Motor neuron (in vitro differentiated cells): Measurements from ENCODE around the gene NCF4. TPM values are rescaled to one million over a fixed set of nuclear protein-coding genes. Genes with fewer than 3 reads are reported as not detected.

Source experiments
- ATAC-seq, 8 experiments: fragments of 200-7000 bp; cut with Tn5 transposase; replicated peaks in 6 of 8; 2 replicates each; pipeline ENCODE4 v1.8.0; 2021; ENCODE audit warnings: mild to moderate bottlenecking in 8 of 8, moderate library complexity in 8 of 8
- H3K27ac ChIP-seq, 2 donors: fragments of 250-450 bp; sonication (Bioruptor Pico); 2 replicates each; pipeline ENCODE4 v1.9.0; 2021; ENCODE audit warnings: antibody characterized with exemption in 2 of 2, mild to moderate bottlenecking in 2 of 2, moderate library complexity in 1 of 2
- H3K4me1 ChIP-seq, 2 donors: fragments of 250-450 bp; sonication (Bioruptor Pico); replicated peaks in 1 of 2; 2 replicates each; pipeline ENCODE4 v1.6.1; 2021; ENCODE audit warnings: antibody characterized with exemption in 2 of 2, mild to moderate bottlenecking in 2 of 2, moderate library complexity in 1 of 2
- H3K4me3 ChIP-seq, 5 donors: fragments of 250-450 bp; sonication (Bioruptor Pico); 2 replicates each; pipeline ENCODE4 v1.9.0; 2021; ENCODE audit warnings: antibody characterized with exemption in 5 of 5, mild to moderate bottlenecking in 5 of 5, moderate library complexity in 4 of 5
- WGBS, 10 experiments: fragments of 450-650 bp; shearing (Covaris generic); methylation state at CpG; one replicate each; pipeline ENCODE4 v1.0.0; 2022; 5-methylcytosine and 5-hydroxymethylcytosine counted together
- in situ Hi-C, 9 experiments: fragments of 400-800 bp; cut with MboI; loops; one replicate each; pipeline ENCODE4 v1.15.0; 2021; ENCODE audit warnings: low sequenced_read_pairs in 9 of 9, low pct_unique_long_range_greater_than_20kb in 2 of 9; ENCODE audit not compliant: unreplicated experiment in 9 of 9
- total RNA-seq, 8 experiments: library from RNA; unstranded; fragments of 300-600 nt; gene quantifications; 2 replicates each; pipeline versions ENCODE4 v1.2.3 to v1.2.4, GENCODE V29; 2022

Gene NCF4
- total RNA-seq, 8 experiments from 2014 or later: 0.05 to 0.81 (median 0.21) TPM; not detected in 5

GRCh38 chr22:36860438-36860820, 377 bp upstream of the NCF4 start:
- Histone ChIP-seq H3K27ac (no peak overlapping the region), H3K4me3 (no peak overlapping the region), H3K4me1 (peaks cover 0 to 3% of the 10 kb centered on the region in 2 donors)
- no peak for ATAC-seq
- WGBS, 10 experiments: 80 to 100% (median 100%) methylated on average over 1 to 2 of the region's 2 CpGs; no CpG with 5 or more reads in 7 of the 10 experiments
- in situ Hi-C loops: loop anchor here in 2 of 9 experiments (25.0 kb wide), 2 partner anchors 298 to 323 kb away; partner anchors contain the start of gene EIF3D (in 1 of the 2)

- no peak overlapping the region for H3K4me3 ChIP-seq
- 26 to 91% (median 78%) methylated on average over 1 to 9 of the region's 26 CpGs; no CpG with 5 or more reads in 3 of the 10 experiments for WGBS, 10 experiments
- no peak overlapping the region for H3K27ac ChIP-seq
- in situ Hi-C loops: loop anchor here in 2 of 9 experiments (25.0 kb wide), 2 partner anchors 300 to 325 kb away; partner anchors contain the start of gene EIF3D (in 1 of the 2)
- no peaks in the 10 kb centered on the region for H3K4me1 ChIP-seq
- ATAC-seq: no peak
Observed at GRCh38 chr22:36862251-36863242, 1.7 kb downstream of the NCF4 start.

GRCh38 chr22:36863281-36863680, 2.5 kb downstream of the NCF4 start:
- ATAC-seq: no peak
- Histone ChIP-seq H3K27ac (no peak overlapping the region), H3K4me1 (no peaks in the 10 kb centered on the region), H3K4me3 (no peak overlapping the region)
- in situ Hi-C loops: loop anchor here in 2 of 9 experiments (25.0 kb wide), 2 partner anchors 301 to 326 kb away; partner anchors contain the start of gene EIF3D (in 1 of the 2)
- 53 to 100% (median 81%) methylated on average over 1 to 4 of the region's 11 CpGs; no CpG with 5 or more reads in 6 of the 10 experiments for WGBS, 10 experiments

GRCh38 chr22:36863979-36864378, 3.2 kb downstream of the NCF4 start:
- ATAC-seq: no peak
- no peak overlapping the region for H3K4me3 ChIP-seq
- H3K27ac ChIP-seq: no peak overlapping the region
- in situ Hi-C loops: loop anchor here in 2 of 9 experiments (25.0 kb wide), 2 partner anchors 302 to 327 kb away; partner anchors contain the start of gene EIF3D (in 1 of the 2)
- WGBS, 10 experiments: 39 to 93% (median 72%) methylated on average over 1 to 6 of the region's 6 CpGs; no CpG with 5 or more reads in 1 of the 10 experiments
- H3K4me1 ChIP-seq: no peaks in the 10 kb centered on the region

- no peak for ATAC-seq
- Histone ChIP-seq H3K4me1 (no peaks in the 10 kb centered on the region), H3K4me3 (no peak overlapping the region), H3K27ac (no peak overlapping the region)
- 44 to 84% (median 67%) methylated on average over 1 to 11 of the region's 14 CpGs for WGBS, 10 experiments
- in situ Hi-C loops: loop anchor here in 2 of 9 experiments (25.0 kb wide), 2 partner anchors 302 to 327 kb away; partner anchors contain the start of gene EIF3D (in 1 of the 2)
Observed at GRCh38 chr22:36864454-36865215, 3.8 kb downstream of the NCF4 start.

GRCh38 chr22:36865346-36865745, 4.5 kb downstream of the NCF4 start:
- in situ Hi-C loops: loop anchor here in 2 of 9 experiments (25.0 kb wide), 2 partner anchors 303 to 328 kb away; partner anchors contain the start of gene EIF3D (in 1 of the 2)
- Histone ChIP-seq H3K27ac (no peak overlapping the region), H3K4me1 (no peaks in the 10 kb centered on the region), H3K4me3 (no peak overlapping the region)
- no peak for ATAC-seq
- WGBS, 10 experiments: 0 to 80% (median 41%) methylated on average over 1 to 2 of the region's 13 CpGs; no CpG with 5 or more reads in 6 of the 10 experiments

GRCh38 chr22:36867695-36868094, 6.9 kb downstream of the NCF4 start:
- Histone ChIP-seq H3K4me3 (no peak overlapping the region), H3K27ac (no peak overlapping the region), H3K4me1 (no peaks in the 10 kb centered on the region)
- ATAC-seq: no peak
- 29 to 80% (median 65%) methylated on average over 1 to 5 of the region's 5 CpGs; no CpG with 5 or more reads in 5 of the 10 experiments for WGBS, 10 experiments
- in situ Hi-C loops: loop anchor here in 2 of 9 experiments (25.0 kb wide), 2 partner anchors 305 to 330 kb away; partner anchors contain the start of gene EIF3D (in 1 of the 2)

- in situ Hi-C loops: loop anchor here in 2 of 9 experiments (25.0 kb wide), 2 partner anchors 306 to 331 kb away; partner anchors contain the start of gene EIF3D (in 1 of the 2)
- no peak overlapping the region for H3K27ac ChIP-seq
- WGBS, 10 experiments: 43 to 57% (median 47%) methylated on average over 1 to 3 of the region's 5 CpGs; no CpG with 5 or more reads in 6 of the 10 experiments
Observed at GRCh38 chr22:36868546-36869181, 7.9 kb downstream of the NCF4 start.

GRCh38 chr22:36870250-36870649, 9.4 kb downstream of the NCF4 start:
- no peak for ATAC-seq
- H3K4me3 ChIP-seq: no peak overlapping the region
- 55 to 100% (median 78%) methylated on average over 1 to 9 of the region's 14 CpGs; no CpG with 5 or more reads in 4 of the 10 experiments for WGBS, 10 experiments
- no peaks in the 10 kb centered on the region for H3K4me1 ChIP-seq
- in situ Hi-C loops: loop anchor here in 2 of 9 experiments (10.0 to 25.0 kb wide), 3 partner anchors 105 to 333 kb away; partner anchors contain the start of gene EIF3D (in 1 of the 2)
- no peak overlapping the region for H3K27ac ChIP-seq

More at GRCh38 chr22:36868546-36869181, 7.9 kb downstream of the NCF4 start:
- ATAC-seq: peak in 2 of 8 experiments; percentile 23 to 33
- H3K4me3 ChIP-seq: no peak overlapping the region
- H3K4me1 ChIP-seq: no peaks in the 10 kb centered on the region

- no peaks in the 10 kb centered on the region for H3K4me1 ChIP-seq
- H3K4me3 ChIP-seq: no peak overlapping the region
- no peak overlapping the region for H3K27ac ChIP-seq
- 0 to 86% (median 21%) methylated on average over 1 to 8 of the region's 11 CpGs; no CpG with 5 or more reads in 6 of the 10 experiments for WGBS, 10 experiments
- in situ Hi-C loops: loop anchor here in 2 of 9 experiments (10.0 to 25.0 kb wide), 3 partner anchors 103 to 334 kb away; partner anchors contain the start of gene EIF3D (in 1 of the 2)
- peak in 4 of 8 experiments; percentile 26 to 65 (median 44) for ATAC-seq
Observed at GRCh38 chr22:36871669-36872081, 10.9 kb downstream of the NCF4 start.

- H3K4me1 ChIP-seq: no peaks in the 10 kb centered on the region
- no peak for ATAC-seq
- WGBS, 10 experiments: 29 to 100% (median 100%) methylated on average over 1 to 3 of the region's 3 CpGs; no CpG with 5 or more reads in 1 of the 10 experiments
- H3K4me3 ChIP-seq: no peak overlapping the region
- in situ Hi-C loops: loop anchor here in 2 of 9 experiments (10.0 to 25.0 kb wide), 3 partner anchors 103 to 335 kb away; partner anchors contain the start of gene EIF3D (in 1 of the 2)
- H3K27ac ChIP-seq: no peak overlapping the region
Observed at GRCh38 chr22:36872084-36872483, 11.3 kb downstream of the NCF4 start.
